Stimulated activated CD4-positive, alpha-beta T cell treated with anti-CD3 and anti-CD28 coated beads, Interleukin-15, amount 100 ng/mL, for 1 hour (primary cell): ENCODE measurements around the gene AGXT2.

Experiments used
- DNase-seq, 2 donors: peaks; one replicate each; pipeline ENCODE4 v3.0.0-alpha.2; 2020; ENCODE audit warnings: low read depth in 1 of 2, low spot score in 1 of 2

AGXT2 gene

GRCh38 chr5:35047785-35048404 lies at the start of gene AGXT2:
Gene AGXT2, minus strand, starts transcription at chr5:35047949. Its CDS starts 57 bp downstream, at chr5:35047892.
- DNase-seq, result no peak

- DNase-seq, result no peak
These were observed 49.2 kb upstream of the AGXT2 start for GRCh38 chr5:35096932-35097331.

- DNase-seq, result no peak
These were observed 48.5 kb upstream of the AGXT2 start for GRCh38 chr5:35096216-35096615.

GRCh38 chr5:35095366-35095765 lies 47.6 kb upstream of the AGXT2 start:
- DNase-seq, result no peak

GRCh38 chr5:35094948-35095347 lies 47.2 kb upstream of the AGXT2 start:
- no peak for DNase-seq

- DNase-seq, result no peak
These were observed 45.0 kb upstream of the AGXT2 start for GRCh38 chr5:35092703-35093102.

- DNase-seq, result no peak
These were observed 44.0 kb upstream of the AGXT2 start for GRCh38 chr5:35091704-35092103.

- peak; percentile 5 to 7 for DNase-seq
These were observed 41.9 kb upstream of the AGXT2 start for GRCh38 chr5:35089334-35090314.

- DNase-seq, result no peak
These were observed 40.2 kb upstream of the AGXT2 start for GRCh38 chr5:35087991-35088390.

- no peak for DNase-seq
These were observed 35.4 kb upstream of the AGXT2 start for GRCh38 chr5:35083150-35083549.

GRCh38 chr5:35082530-35082929 lies 34.8 kb upstream of the AGXT2 start:
- DNase-seq, result no peak

GRCh38 chr5:35081134-35081533 lies 33.4 kb upstream of the AGXT2 start:
- no peak for DNase-seq

GRCh38 chr5:35073160-35073559 lies 25.4 kb upstream of the AGXT2 start:
- DNase-seq, result no peak

- no peak for DNase-seq
These were observed 21.4 kb upstream of the AGXT2 start for GRCh38 chr5:35069188-35069587.

- DNase-seq, result no peak
These were observed 20.2 kb upstream of the AGXT2 start for GRCh38 chr5:35067985-35068384.

- DNase-seq, result no peak
These were observed 18.6 kb upstream of the AGXT2 start for GRCh38 chr5:35066260-35066795.

GRCh38 chr5:35063414-35063813 lies 15.7 kb upstream of the AGXT2 start:
- DNase-seq, result no peak

- no peak for DNase-seq
These were observed 13.5 kb upstream of the AGXT2 start for GRCh38 chr5:35061211-35061770.

- no peak for DNase-seq
These were observed 12.5 kb upstream of the AGXT2 start for GRCh38 chr5:35060236-35060635.

GRCh38 chr5:35059251-35059650 lies 11.5 kb upstream of the AGXT2 start:
- no peak for DNase-seq

- no peak for DNase-seq
These were observed 10.6 kb upstream of the AGXT2 start for GRCh38 chr5:35058374-35058788.

GRCh38 chr5:35056686-35057085 lies 8.9 kb upstream of the AGXT2 start:
- DNase-seq, result no peak
